ENCODE data around the gene CRIP3. TPM values are rescaled to one million over a fixed set of nuclear protein-coding genes. Genes with fewer than 3 reads are reported as not detected.

The CRIP3 gene
- total RNA-seq, 1 experiment from 2014 or later = 16.9 TPM

GRCh38 chr6:43325876-43326275 lies 17.2 kb upstream of the CRIP3 start:
- Mint-ChIP-seq H3K36me3 (ENCODE audit: insufficient read depth in 1 of 3, low read depth in 3 of 3) (no peaks in the 10 kb centered on the region), H3K4me3 (no peak overlapping the region), H3K4me1 (no peaks in the 10 kb centered on the region), H3K27me3 (ENCODE audit: low read depth) (no peaks in the 10 kb centered on the region), H3K9me3 (no peaks in the 10 kb centered on the region), H3K27ac (no peak overlapping the region)
- no peak overlapping the region for H4K5ac ChIP-seq (ENCODE audit: insufficient read length, low read depth, low read length)
- H3K18ac ChIP-seq (ENCODE audit: insufficient read length, low read depth, low read length) = no peak overlapping the region
- no peak overlapping the region for H3K23ac ChIP-seq (ENCODE audit: insufficient read length, low read depth, low read length)
- no peak overlapping the region for H3K4me2 ChIP-seq (ENCODE audit: insufficient read depth, insufficient read length, low read length)
- no peak overlapping the region for H4K91ac ChIP-seq (ENCODE audit: insufficient read length, low read depth, low read length)
- H3T11ph ChIP-seq (ENCODE audit: low read length) = no peak overlapping the region
- H3K27me3 ChIP-seq (ENCODE audit: insufficient read depth, low read length) = no peaks in the 10 kb centered on the region
- H3K4ac ChIP-seq (ENCODE audit: low read depth, low read length) = no peak overlapping the region
- no peaks in the 10 kb centered on the region for H3K79me2 ChIP-seq (ENCODE audit: insufficient read depth, low read length)
- no peak overlapping the region for H4K8ac ChIP-seq (replicated peaks; ENCODE audit: insufficient read length, low read depth, low read length)
- no peak overlapping the region for H2BK15ac ChIP-seq (ENCODE audit: low read depth, low read length)
- H3K56ac ChIP-seq (ENCODE audit: insufficient read length, low read depth, low read length) = no peak overlapping the region
- no peak overlapping the region for H2BK5ac ChIP-seq (ENCODE audit: insufficient read length, low read length)
- no peaks in the 10 kb centered on the region for H3K9me3 ChIP-seq (ENCODE audit: control insufficient read depth, low read depth, low read length)
- no peaks in the 10 kb centered on the region for H4K20me1 ChIP-seq (ENCODE audit: control insufficient read depth, insufficient read depth, insufficient read length)
- no peak overlapping the region for H2BK12ac ChIP-seq (ENCODE audit: insufficient read length, low read depth, low read length)
- no peak overlapping the region for H3K27ac ChIP-seq (ENCODE audit: insufficient read length, low read depth, low read length)
- no peak overlapping the region for H3K9ac ChIP-seq (ENCODE audit: extremely low read depth, insufficient read length, low read length)
- no peak for TF ChIP-seq CTCF (conservative IDR thresholded peaks at IDR 0.05)
- no peak overlapping the region for H3K14ac ChIP-seq (ENCODE audit: insufficient read depth, low read length)
- no peaks in the 10 kb centered on the region for H3K23me2 ChIP-seq (ENCODE audit: insufficient read length, low read depth, low read length, poor library complexity, severe bottlenecking)
- no peak overlapping the region for H2AK5ac ChIP-seq (ENCODE audit: insufficient read length, low read length)
- H3K79me1 ChIP-seq (ENCODE audit: insufficient read depth, low read depth, low read length, poor library complexity, severe bottlenecking) = no peaks in the 10 kb centered on the region
- WGBS (ENCODE audit: extremely low coverage, insufficient read length, low lambda C conversion rate) = no CpG with 5 or more reads among the region's 1 CpG
- H2BK120ac ChIP-seq (ENCODE audit: low read depth, low read length, poor library complexity, severe bottlenecking) = no peak overlapping the region
- no peaks in the 10 kb centered on the region for H3K4me1 ChIP-seq (ENCODE audit: insufficient read depth, low read length)
- DNase-seq = no peak
- H2BK20ac ChIP-seq (ENCODE audit: low read depth, low read length, poor library complexity, severe bottlenecking) = no peak overlapping the region
- no peak overlapping the region for H2AFZ ChIP-seq (ENCODE audit: low read length)

All from H9 (cell line).